Measurements from ENCODE around the gene PGR. TPM values are rescaled to one million over a fixed set of nuclear protein-coding genes. Genes with fewer than 3 reads are reported as not detected.

Gene PGR
- not detected for total RNA-seq

- DNase-seq = no peak
These were observed at the start of gene PGR for GRCh38 chr11:101129203-101129943. TSS of gene PGR (minus strand) at chr11:101129813. CDS start at chr11:101129070, 743 bp downstream.

DNA sequence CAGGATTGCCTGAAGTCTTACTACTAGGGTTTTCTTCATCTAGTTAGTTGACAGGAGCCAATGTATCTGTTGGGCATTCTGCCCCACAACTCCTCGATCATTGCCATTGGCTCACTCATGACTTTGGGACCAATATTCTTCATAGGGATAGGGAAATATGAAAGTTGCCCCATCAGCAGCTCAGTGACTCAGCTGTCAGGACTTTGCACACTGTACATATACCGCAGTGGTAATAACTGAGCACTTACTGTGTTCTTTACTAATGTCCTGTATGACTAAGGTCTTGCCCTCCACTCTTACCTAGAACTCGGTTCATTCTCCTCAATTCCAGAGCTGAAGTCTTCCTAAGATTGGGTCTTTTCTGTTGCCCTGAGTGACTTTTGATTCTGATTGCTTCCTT is 46.8 kb upstream of the PGR start:
- no peak for DNase-seq

DNA sequence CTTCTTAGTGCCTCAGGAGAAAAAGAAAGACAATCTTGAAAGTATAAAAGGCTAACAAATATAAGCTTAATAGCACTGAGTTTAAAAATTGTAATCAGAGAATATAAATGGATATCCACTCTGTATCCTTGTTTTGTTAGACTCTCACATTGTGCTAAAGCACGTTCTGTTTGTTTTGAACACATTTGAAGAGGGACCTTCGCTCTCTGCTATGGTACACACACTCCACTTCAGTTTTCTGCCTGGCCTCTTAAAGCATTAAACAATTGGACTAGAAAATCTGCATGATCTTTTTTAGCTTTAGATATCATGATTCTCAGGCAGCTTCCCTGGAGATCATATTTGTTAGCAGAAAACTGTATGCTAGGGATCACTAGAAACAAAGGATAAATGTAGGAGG is 40.3 kb upstream of the PGR start:
- no peak for DNase-seq

DNA sequence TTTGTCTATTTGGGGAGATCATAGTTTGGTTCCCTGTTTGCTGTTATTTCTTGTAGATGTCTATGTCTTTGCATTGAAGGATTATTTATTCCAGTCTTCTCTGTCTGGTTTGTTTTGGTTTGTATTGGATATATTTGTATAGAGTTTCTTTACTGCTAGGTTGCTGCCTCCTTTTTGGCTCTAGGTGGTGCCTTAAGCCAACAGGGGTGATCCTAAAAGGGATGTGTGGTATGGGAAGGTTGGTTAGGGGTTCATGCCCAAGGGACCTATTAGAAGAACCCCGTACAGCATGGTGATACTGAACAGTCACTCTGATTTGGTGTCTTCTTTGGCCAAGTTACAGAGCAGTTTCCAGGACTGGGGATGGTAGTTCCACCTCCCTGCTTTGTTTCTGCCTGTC is 36.4 kb upstream of the PGR start:
- DNase-seq = no peak

- no peak for DNase-seq
These were observed 28.5 kb upstream of the PGR start for GRCh38 chr11:101158119-101158518.

DNA sequence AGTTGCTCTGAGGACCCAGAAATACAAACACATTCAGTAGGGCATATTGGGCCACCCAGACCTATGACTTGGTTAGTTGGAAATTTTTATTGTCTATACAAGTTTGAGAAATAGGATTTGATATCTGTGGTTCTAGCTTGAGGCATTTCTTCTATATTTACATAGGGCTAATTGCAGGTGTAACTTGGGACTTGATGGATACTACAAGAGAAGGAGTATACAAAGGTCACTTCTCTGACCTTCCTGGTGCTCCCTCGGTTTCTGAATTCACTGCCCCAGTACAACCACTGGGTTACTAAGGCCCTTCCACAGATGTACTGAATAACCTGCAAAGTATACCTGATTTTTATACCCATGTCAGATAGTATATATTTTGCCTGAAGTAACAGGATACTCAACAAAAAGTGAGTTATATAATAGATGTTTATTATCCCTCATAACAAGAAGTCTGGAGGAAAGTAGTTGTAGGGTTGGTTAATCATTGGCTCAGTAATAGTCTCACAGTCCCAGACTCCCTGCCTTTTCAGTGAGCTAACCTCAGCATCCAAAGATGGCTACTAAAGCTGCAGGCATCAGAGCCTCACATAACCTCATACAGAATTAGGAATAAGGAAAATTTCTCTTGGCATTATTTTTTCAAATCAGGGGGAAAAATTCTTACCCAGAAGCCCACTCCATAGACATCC is 8.8 kb upstream of the PGR start:
- DNase-seq = no peak

- DNase-seq = no peak
These were observed 3.6 kb upstream of the PGR start for GRCh38 chr11:101133190-101133589.

- DNase-seq = no peak
These were observed 926 bp downstream of the PGR start for GRCh38 chr11:101128571-101129202.

DNA sequence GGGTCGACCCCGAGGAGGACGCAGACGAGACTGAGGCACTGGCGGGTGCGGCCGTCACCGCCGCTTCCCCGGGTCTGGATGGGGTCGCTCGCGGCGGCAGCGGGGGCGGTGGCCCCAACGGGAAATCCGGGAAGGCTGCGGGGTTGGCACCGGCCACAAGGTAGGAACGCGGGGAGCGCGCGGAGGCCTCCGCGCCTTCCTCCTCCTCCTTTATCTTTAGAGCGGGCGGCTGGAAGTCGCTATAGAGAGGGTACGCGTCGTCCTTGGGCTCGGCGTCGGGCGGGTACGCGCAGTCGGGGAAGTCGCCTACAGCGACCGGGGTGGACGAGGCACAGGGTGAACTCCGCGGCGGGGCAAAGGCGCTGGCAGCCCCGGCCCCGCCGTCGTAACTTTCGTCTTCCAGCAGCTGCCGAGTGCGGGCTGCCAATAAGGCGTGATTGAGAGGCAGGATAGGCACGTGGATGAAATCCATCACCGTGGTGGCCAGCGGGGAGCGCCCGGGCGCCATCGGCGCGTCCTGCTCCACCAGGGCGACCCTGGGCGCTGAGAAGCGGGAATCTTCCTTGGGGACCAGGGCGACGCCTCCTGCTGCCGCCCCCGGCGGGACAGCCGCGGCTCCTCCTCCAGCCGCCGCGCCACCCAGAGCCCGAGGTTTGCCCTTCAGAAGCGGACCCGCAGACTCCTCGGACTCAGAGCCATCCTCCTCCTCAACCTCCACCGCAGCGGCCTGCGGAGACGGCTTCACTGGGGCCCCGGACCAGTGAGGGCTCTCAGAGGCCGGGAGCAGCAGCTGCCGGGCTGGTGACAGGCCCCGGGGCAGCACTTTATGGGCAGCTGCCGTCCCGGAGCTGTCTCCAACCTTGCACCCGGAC is 1.7 kb downstream of the PGR start:
- DNase-seq = no peak

GRCh38 chr11:101127197-101127698 is 2.4 kb downstream of the PGR start:
- DNase-seq = no peak

- DNase-seq = no peak
These were observed 2.9 kb downstream of the PGR start for GRCh38 chr11:101126551-101127196.

- DNase-seq = no peak
These were observed 13.9 kb downstream of the PGR start for GRCh38 chr11:101115671-101116160.

DNA sequence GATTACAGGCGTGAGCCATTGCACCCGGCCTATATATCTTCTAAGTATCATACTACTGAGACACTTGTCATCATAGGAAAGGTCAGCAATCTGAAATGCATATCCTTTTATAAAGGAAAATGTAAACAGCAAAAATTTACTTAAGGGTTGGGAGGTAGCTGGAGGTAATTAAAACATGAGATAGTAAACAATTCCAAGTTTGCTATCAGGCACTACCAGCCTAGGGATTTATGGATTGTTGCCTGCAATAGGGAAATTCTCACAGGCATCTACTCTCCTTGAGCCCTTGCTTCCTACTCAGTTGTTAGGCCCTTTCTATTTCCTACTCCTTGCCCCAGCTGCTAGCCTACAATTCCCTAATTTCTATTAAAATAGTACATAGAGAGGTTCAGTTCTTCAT is 16.1 kb downstream of the PGR start:
- DNase-seq = no peak

- no peak for DNase-seq
These were observed 24.9 kb downstream of the PGR start for GRCh38 chr11:101104716-101105115.

GRCh38 chr11:101103433-101103832 is 26.2 kb downstream of the PGR start:
- DNase-seq = no peak

GRCh38 chr11:101100601-101101000 is 29.0 kb downstream of the PGR start:
- no peak for DNase-seq

GRCh38 chr11:101096036-101096704 is 33.4 kb downstream of the PGR start:
- DNase-seq = no peak

DNA sequence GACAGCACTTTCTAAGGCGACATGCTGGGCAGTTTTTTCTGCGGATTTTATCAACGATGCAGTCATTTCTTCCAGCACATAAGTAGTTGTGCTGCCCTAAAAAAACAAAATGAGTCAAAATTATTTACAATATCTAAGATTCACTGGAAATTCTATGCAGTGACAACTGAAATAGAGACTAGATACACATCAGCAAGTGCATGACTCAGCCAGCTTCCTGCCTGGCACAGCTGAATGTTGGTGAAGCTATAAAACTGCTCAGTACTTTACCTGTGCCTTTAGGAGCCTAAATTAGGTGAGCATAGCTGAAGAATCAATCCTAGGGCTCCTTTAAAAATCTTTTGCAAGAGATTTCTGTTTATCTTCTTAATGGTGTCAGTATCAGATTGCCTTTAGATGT is 37.8 kb downstream of the PGR start:
- no peak for DNase-seq

DNA sequence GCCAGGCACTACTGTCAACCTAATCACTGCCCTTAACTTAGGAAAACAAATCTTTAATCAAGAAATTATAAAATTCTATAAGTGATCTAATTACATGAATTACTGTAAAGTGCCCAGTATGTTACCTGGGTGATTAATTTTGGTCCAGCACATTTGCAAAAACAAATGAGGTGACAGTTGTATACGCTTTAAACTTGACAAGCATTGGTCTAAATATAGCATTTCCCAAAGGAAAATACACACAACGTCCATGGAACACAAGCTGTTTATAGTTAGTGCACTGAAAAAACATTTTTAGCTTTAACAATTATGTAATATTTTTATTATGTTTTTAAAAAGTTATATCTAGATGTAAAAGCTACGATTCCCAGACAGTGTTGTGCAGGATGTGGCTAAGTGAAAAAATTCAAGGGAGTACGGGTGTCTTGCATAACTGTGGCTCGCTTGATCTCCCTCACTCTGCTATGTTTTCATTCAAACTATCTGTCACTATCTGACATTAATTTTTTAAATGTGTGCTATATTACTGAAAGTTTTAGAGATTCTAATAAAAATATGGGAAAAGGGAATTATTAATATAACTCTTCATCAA is 38.8 kb downstream of the PGR start:
- no peak for DNase-seq

- no peak for DNase-seq
These were observed 46.3 kb downstream of the PGR start for GRCh38 chr11:101083335-101083734.

- no peak for DNase-seq
These were observed 46.8 kb downstream of the PGR start for GRCh38 chr11:101082813-101083212.

Measured in effector CD4-positive, alpha-beta T cell (primary cell).